GM21423 (cell line): ENCODE data around the gene C10orf67.

Experiments
- ATAC-seq: cut with Tn5 transposase; IDR thresholded peaks from one replicate; pipeline ENCODE4 v1.9.1; 2021; ENCODE audit warnings: mild to moderate bottlenecking, moderate library complexity; ENCODE audit not compliant: unreplicated experiment

C10orf67 gene

GRCh38 chr10:23174074-23174976 lies 170.3 kb downstream of the C10orf67 start:
- no peak for ATAC-seq

- no peak for ATAC-seq
Observed at GRCh38 chr10:23173214-23174073, 171.2 kb downstream of the C10orf67 start.

DNA sequence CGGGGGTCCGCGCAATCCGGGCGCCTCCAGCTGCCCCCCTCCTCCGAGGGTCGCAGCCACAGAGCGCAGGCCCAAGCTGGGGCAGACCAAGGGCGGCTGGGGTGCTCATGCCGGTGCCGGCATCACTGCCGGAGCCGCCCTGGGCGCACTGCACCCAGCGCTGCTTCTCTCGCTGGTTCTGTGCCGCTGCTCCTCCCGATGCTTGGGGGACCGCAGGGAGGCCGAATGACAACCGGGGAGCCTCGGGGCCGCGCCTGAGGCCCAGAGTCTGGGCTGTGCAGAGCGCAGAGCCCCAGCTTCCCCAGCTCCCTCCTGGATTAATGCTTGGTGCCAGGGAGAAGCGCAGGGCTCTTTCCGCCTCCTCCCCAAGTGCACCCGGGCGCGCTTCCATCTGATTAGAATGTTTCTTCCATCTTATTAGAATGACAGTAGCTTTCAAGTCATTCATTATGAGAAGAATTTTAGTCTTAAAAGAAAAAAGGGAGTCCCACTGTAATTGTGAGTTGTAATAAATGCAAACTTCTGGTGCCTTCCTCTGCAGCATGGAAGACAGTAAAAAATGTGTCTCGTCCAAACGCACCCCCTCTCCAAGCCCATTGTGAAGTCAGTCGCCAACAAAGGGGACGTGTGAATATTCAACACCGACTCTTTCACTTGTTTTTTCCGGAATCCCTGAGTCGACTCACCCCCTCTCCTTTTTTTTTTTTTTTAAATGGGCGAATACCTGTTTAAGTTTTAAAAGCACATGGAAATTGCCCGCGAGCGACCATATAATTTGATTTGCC lies 172.0 kb downstream of the C10orf67 start:
- ATAC-seq: no peak

DNA sequence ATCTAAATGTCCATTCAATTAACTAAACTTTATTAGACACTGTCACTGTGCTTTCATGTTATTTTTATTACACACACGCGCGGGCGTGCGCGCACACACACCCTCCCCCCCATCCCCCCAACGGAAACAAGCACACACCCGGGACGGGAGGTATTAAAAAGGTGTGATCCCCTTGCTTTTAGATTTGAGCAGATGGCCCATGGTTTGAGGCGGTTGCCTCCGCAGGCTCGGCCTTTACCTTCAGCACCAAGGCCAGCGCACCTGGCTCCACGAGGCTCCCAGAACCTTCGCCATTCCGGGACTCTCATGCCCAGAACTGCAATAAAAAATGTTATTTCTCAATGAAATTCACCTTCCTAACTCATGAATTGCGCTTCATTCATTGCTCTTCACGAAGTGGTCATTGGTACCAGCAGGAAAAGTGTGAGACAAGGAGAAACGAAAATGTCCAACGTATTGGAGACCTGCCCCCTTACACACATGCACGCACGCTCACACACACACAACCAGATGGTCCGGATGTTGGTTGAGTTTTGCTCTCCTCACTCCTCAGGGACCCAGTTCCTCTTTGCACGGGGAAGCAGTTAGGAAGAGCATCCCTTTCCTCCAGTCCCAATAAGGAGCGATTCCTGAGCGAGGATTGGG lies 173.2 kb downstream of the C10orf67 start:
- no peak for ATAC-seq

DNA sequence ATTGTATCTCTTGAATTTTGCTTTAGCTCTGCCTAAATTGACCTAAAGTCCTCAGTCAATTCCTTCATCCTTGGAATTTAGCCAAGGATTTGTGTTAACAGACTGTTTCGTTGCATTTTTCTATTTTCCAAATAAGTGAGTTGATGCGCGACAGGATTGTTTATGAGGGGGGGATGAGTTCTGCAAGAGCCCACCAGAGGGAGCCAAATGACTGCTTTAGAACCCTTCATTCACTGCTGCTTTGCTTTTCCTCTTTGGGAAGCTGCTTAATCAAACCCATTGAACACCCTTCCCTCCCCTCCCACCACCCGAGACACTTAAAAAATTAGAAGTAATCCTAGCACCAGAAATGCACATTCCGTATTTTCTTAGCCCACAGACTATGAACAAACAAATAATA lies 186.2 kb downstream of the C10orf67 start:
- peak; percentile 54 for ATAC-seq

GRCh38 chr10:23157691-23158369 lies 186.8 kb downstream of the C10orf67 start:
- peak; percentile 54 for ATAC-seq

DNA sequence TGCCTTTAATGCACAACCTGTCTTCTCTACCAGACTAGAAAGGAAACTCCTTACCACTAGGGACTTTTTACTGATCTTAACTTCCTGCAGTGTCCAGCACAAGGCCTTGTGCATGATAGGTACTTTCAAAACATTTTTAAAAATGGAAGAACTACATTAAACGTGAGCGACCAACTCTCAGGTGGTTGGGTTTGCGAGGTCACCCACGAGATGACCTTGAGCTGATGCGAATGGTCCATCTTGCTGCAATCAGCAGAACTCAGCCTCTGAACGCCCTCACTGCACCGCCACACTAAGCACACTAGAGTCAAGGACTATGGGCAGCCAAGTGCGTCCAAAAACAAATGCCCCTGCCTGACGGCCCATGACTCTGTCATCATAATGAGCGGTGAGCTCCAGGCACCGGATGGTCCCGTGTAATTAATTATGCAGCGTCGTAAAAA lies 187.3 kb downstream of the C10orf67 start:
- ATAC-seq: peak; percentile 55

DNA sequence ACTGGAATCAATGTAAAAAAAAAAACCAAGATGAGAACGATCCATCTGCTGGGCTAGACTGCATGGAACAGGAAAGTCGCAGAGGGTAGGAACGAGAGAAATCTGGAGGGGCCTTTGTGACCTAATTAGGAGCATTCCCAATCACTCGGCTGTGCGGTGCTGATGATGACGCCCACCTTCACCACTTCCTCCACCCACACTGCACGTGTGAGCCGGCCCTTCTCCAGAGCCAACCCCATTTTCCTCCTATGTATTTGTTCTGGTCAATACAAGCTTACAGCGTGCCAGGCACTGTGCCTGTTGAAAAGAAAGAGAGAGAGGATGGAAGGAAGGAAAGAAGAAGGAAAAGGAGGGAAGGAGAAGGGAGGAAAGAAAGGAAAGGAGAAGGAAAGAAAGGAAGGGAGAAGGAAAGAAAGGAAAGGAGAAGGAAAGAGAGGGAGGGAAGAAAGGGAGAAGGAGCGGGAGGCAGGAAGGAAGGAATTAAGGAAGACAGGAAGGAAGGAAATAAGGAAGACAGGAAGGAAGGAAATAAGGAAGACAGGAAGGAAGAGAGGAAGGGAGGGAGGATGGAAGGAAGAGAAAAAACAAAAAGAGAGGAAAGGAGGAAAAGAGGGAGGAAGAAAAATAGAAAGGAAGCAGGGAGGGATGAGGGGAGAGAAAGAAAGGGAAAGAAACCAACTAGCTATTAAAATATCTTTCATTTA lies 188.0 kb downstream of the C10orf67 start:
- ATAC-seq: no peak

- no peak for ATAC-seq
Observed at GRCh38 chr10:23155169-23155568, 189.4 kb downstream of the C10orf67 start.
